ENCODE measurements around the gene ATOH8.

Gene ATOH8

DNA sequence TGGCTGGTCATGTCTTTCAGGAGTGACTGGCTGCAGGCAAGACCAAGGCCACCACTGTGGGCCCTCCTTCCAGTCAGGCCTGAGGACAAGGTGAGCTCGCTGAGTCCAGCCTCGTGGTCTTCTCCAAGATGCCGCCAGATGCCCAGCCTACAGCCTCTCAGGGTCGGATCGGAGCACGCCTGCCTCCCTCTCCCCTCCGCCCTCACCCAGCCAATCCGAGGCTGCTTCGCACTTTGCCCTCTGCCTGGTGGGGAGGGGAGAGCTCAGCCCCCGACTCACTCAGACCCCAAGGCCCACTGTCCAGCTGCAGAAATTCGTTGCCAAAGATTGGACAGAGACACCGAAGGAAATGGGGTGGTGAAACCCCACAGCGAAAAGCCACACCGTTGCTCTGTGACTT lies 33.1 kb downstream of the ATOH8 start:
- no peak for DNase-seq (ENCODE audit: low read depth)

DNA sequence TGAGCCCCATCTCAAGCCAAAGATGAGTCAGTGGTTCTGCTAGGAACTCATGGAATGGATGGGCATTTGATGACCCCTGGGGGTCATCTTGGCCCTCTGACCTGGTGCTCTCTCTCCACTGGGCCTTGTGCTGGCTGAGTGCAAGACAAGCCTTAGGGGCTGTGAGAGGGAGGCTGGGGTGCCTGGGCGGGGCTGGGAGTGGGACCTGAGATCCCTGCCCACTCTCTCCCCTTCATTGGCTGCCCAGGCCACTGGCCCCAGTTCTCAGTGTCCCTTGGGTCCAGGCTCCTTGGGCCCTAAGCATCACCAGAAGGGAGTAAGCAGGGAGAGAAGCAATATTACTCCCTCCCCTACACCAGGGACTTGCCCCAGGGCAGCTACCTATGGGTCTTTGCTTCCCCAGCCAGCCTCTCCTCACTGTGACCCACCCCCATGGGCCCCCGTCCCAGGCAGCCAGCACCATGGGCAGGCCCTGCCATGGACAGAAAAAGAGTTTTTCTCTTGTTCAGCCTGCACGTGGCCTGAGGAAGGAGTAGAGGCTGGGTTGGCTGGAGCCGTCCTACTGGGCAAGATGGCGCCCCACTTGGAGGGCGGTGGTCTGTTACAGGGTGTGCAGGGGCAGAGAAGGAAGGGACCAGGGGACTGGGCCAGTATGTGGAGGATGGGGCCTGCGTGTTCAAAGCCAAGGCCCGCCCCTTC lies 33.6 kb downstream of the ATOH8 start:
- no peak for DNase-seq (ENCODE audit: low read depth)

DNA sequence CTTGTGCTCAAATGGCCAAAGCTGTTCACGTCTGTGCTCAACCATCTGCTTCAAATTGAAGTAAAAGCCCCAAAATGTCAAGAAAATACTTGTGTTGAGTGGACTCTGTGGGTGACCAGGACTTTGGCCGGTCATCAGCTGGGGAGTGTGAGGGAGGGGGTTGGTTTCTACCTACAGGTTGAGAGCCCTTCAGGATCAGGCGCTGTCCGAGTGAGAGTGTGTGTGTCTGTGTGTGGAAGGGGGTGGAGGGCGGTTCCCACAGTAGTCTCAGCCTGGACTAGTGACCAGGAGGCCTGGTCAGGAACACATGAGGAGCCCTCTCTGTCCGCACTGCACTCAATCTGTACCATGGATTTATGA lies 34.2 kb downstream of the ATOH8 start:
- DNase-seq (ENCODE audit: low read depth), result no peak

DNA sequence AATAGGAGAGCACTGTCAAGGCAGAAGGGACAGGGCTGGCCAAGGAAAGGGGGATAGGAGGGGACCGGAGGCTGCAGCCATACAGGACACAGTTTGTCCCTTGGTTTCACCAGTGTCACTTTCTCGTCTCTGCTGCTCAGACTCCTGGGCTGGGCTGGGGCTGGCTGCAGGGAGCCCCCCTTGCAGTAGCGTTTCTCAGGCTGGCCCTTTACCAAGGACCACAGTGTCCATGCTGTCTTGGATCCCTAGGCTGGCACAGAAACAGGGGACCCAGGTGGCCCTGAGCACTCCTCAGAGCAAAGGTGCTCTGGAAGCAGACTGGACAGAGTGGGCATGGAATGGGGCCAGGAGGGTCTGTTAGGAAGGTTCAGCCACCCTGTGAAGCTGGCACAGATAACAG lies 34.8 kb downstream of the ATOH8 start:
- DNase-seq (ENCODE audit: low read depth), result no peak

DNA sequence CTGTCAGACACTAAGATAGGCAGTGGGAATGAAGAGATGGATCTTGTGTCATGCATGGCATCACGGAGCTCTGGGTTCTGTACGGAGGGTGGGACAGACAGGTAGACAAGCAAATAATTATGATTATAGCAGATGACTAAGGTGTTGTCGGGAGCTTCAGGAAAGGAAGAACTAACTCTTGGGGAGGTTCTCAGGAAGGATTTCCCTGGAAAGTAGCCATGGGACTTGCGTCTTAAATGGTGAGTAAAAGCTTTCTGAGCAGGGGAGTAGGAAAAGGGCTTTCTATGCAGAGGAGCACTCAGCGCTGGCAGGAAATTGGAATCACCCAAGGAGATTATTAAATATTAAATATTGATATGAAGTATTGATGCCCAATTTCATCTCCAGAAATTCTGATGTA lies 35.5 kb downstream of the ATOH8 start:
- DNase-seq (ENCODE audit: low read depth), result no peak

DNA sequence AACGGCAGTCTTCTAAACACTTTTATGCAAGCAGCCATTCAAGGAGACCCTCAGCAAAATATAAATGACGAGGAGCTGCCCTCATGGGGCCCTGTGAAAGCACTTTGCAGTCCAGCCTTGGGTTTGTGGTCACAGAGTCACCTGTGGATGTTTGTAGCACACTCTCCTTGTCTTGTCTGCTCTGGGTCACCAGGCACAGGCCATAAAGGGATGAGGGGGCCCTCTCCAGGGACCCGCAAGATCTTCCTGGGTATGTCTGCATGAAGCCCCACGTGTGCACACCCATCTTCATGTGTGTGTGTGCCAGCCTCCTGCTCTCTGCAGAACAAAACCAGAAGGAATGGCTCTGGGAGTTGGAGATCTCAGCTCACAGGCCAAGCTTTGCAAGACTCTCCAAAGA lies 36.2 kb downstream of the ATOH8 start:
- DNase-seq (ENCODE audit: low read depth), result no peak

DNA sequence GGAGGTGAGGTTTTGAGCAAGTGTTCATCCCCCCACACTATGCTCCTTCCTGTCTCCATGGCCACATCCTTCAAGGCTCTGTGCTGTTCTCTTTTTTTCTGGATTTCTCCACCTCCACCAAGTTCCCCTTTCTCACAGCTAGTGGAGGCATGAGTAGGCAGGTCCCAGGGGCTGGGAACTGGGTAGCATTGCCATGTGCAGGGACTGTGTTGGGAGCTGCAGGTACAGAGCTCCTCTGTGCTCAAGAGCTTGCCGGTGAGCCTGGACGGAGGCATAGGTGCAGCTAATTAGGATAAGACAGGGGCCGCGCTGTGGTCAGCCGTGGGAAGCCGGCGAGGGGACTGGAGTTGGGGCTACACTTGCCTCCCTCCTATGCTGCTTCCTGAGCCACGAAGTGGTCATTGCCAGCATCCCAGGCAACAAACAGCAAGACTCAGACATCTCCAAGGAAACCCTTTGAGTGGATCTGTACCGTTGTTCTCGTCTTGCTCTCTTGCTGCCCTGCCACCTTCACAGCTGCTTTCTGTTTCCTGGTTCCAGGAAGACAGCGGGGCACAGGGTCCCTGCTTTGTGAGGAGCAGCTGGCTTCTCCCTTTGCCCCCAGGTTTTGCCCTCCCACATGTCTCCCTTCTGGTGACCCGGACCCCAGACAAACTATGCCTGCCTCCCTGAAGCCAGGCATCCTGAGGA lies 36.9 kb downstream of the ATOH8 start:
- DNase-seq (ENCODE audit: low read depth), result no peak

DNA sequence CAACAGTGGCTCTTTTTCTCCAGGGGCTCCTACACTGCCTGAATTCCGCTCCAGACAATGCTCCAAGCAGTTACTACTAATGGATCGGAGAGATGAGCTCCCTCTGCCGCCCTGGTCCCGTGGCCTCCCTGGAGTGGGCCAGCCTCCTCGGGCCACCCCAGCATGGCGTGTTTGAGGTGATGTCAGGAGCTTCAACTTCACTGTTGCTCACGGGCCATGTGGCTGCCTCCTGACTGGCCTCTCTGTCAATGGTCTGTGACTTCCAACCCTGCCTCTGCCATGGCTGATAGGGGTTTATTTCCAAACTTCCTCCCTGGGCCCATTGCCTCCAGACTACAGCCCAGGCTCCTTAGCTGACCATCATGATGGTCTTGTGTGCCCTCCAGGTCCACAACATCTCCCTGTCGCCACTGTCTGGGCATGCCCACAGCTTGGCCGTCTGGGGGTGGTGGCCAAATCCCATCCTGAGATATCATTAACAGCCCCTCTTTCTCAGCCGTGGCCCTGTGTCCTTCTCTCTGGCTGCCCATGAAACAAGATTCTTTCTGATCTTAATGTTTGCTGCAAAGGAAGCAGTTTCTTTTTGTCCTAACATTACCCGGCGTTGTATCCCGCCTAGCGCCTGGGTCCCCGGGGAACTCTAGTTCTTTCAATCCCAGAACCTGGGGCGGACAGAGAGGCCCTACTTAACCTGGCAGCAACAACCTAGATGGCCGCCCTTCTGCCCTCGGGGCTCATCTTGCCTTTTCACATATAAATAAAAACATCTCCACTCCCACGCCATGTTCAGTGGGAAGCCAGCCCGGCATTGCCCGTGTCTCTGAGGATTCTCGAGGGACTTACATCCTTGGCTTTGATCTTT lies 38.1 kb downstream of the ATOH8 start:
- DNase-seq (ENCODE audit: low read depth), result no peak

DNA sequence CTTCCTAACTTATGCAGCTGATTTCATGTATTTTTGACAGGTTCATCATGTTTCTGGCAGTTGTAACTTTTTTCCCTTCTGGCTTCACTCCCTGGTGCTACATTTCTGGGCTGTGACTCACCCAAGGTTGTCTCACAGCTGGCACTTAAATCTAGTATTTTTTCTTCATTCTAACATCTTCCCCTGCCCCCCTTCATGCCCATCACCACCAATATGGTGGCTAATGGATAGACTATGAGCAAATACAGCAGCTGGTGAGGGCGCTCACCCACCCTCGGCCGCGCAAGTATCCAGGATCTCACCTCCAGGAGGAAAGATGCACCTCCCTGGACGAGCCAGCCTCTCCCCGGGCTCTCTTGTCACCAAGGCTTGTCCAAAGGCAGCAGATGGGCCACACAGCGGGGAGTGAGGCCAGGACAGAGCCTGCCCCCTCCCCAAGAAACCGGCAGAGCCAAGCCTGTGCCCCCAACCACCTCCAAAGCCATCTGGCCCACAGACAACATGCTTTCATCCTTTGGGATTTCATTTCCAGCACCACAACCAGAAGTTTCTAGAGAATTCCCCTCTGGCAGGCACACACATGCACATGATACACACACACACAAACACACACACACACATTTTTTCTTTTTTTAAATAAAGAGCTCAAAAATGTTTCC lies 39.1 kb downstream of the ATOH8 start:
- DNase-seq (ENCODE audit: low read depth), result peak; percentile 88

DNA sequence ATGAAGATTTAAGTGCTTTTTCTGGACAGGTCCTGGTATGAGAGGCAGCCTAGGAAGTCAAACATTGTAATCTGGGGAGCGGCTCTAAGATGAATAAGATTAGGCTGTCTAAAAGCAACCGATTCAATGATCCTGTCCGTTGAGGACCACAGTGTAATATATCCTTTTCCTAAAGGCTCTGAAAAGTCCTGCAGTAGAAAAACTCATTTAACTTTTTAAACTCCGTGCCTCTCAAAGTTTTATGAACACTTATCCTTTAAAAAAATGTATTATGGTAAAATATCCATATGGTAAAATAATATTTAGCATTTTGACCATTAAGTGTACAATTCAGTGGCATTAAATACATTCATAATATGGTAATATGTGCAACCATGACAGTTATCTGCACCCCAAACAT lies 39.8 kb downstream of the ATOH8 start:
- DNase-seq (ENCODE audit: low read depth), result no peak

DNA sequence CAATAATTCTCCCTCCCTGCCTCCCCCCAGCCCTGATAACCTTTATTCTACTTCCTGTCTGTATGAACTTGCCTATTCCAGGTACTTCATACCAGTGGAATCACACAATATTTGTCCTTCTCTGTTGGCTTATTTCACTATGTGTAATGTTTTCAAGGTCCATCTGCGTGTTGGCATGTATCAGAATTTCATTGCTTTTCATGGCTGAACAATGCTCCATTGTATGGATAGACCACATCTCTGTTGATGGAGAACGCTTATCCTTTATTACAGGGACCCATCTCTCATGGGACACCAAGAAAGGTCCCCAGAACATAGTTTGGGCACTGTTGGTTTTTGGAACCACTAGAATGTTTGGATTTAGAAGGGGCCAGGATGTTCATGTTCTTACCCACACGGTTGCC lies 40.2 kb downstream of the ATOH8 start:
- no peak for DNase-seq (ENCODE audit: low read depth)

DNA sequence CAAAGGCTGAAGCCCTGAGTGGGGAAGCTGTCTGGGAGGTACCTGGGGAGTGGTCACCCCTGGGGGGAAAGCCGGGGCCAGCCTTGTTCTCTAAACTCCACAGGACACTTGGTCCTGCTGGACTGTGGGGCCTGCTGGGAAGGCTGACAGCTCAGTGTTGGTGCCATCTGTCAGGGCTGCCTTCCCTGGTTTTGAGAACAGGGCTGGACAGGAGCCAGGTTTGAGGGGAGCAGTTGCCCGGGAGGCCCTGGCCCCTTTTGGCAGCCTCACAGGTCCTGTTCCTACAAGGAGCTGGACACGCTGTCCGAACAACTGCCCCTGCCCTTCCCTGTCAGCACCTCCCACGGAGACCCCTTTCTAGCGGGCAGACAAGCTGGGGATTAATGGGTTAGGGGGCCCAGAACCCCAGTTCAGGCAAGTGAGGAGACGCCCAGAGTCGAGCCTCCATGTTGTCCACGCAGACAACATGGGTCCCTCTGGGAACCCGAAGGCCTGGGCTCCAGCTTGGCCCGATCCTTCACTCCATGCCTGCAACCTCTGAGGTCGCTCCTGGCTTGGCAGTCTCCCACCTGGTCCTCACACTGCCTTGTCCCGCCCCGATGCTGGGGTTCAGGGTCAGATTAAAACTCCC lies 40.8 kb downstream of the ATOH8 start:
- no peak for DNase-seq (ENCODE audit: low read depth)

DNA sequence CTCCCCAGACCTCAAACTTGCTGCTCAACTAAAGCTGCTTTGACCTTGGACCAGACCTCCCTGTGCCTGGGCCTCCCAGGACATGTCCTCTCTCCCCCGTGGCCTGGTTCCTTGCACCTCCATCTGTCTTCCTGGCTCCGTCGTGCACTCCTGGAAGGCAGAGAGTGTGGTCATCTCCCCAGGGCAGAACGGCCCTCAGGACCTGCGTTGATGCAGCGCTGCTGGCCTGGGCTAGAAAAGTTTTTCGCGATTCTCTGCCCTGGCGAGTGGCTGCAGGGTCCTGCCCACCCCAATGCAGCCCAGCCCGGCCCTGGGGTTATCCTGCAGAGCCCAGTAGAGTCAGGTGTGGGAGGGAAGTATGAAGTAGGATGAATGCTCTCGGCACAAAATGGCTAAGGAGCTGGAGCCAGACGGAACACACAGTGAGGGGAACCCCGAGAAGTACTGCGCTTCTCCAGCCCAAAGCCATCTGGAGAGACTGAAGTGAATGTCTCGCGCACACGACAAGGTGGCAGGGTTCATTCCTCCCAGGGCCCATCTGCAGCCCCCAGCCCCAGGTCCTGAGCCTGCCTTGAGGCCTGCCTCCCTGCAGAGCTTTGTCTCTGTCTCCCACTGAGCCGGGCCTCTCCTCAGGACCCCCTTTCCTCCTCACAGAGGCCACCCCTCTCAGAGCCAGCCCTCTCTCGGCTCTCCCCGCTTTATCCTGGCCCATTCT lies 41.7 kb downstream of the ATOH8 start:
- DNase-seq (ENCODE audit: low read depth), result no peak

DNA sequence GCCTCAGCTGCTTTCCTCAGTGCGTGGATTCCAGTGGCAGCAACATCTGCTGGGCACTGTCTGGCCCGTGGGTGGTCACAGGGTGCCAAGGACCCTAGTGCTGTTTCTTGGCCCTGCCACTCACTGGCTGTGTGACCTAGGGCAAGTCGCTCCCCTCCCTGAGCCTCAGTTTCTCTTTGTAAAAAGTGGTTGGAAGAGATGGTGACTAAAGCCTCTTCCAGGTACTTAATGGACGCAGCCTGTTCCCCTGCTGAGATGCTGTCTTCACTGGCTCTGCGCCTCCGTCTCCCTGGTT lies 42.2 kb downstream of the ATOH8 start:
- DNase-seq (ENCODE audit: low read depth), result no peak

DNA sequence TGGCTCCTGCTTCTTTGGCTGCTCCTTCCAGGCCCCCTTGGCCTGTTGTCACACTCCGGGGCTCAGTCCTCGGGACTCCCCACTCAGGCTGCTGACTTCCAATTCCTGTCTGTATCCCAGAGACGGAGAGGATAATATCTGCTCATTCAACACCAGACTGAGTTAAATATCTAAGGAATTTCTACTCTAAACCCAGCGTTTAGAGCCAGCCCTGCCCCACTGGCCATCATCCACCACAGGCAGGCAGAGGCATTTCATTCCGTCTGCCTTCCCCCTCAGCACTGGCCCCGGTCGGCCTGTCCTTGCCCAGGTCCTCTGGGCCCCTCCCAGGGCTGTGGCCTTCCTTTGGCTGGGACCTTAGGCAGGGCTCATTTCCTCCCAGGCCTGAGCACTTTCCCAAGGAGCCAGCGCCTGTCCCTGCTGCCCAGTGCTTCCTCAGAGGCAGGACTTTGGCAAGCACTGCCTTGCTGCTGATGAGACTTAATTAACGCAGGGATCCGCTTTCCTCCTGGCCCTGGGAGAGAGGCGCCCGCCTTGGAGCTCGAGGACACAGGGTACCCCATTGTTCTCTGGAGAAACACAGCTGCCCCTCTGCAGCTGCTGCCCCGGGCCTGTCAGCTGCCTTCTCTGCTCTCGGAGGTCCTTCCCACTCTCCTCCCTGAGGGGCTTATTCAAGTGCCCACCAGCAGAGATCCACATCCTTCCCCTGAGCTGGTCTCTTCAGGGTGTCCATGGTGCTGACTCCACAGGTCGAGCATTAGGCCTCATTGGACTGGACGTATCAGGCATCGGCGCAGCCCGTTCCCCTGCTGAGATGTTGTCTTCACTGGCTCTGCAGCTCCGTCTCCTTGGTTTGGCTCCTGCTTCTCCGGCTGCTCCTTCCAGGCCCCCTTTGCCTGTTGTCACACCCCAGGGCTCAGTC lies 42.8 kb downstream of the ATOH8 start:
- DNase-seq (ENCODE audit: low read depth), result peak; percentile 35

DNA sequence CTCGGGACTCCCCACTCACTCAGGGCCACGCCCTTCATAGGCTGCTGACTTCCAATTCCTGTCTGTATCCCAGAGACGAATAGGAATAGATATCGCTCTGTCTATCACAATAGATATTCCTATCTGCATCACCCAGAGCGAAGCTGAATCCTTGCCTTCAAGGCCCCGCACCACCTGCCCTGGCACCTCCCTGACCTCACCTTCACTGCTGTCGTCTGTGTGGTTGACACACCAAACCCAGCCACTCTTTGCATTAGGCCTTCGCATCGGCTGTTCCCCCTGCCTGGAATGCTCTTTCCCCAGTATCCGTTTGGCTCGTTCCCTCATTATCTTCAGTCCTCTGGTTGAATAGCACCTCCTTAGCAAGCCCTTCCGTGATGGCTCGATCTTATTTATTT lies 43.5 kb downstream of the ATOH8 start:
- DNase-seq (ENCODE audit: low read depth), result no peak

DNA sequence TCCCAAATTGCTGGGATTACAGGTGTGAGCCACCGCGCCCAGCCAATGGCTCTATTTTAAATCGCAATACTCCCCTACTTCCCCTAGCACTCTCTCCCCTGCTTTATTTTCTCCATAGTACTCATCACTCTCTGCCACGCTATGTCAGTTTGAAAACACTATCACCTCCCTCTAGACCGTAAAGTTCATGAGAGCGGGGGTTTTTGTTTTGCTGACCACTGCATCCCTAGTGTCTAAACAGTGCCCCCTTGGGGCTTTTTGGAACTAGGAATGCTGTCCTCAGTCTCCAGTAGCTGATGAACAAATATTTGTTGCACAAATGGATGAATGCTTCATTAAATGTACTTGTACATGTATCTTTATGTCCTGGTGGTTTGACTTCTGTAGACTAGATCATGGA lies 44.1 kb downstream of the ATOH8 start:
- peak; percentile 60 for DNase-seq (ENCODE audit: low read depth)

DNA sequence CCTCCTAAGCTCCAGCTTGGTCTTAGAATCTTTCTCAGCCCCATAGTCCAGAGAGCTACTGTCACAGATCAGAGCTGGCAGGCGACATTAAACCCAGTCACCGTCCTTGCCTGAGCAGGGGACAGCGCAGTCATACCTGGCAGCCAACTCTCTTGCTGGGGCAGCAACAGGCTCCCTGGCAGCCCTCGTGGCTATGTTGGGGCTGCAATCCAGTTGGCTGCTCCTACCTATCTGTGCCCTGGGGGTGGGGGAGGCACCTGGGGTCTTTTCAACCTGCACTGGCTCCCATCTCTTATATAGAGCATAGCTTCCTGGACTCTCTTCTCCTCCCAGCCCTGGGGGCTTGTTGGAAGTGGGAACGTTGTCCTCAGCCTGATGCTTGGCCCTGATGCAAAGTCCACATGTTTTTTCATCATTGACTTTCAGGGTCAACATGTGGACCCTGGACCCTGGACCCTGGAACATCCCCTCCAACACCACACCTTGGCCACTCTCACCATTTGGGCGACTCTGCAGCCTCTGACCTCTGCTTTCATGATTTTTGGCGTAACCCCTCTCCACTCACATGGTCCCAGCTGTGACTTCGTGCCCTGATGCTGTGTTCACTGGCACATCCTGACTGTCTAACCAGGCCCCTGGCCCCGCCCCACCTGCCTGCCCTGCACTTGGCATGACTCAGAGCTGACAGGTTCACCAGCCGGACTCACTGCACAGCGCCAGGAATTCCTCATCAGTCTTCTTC lies 45.6 kb downstream of the ATOH8 start:
- DNase-seq (ENCODE audit: low read depth), result no peak

DNA sequence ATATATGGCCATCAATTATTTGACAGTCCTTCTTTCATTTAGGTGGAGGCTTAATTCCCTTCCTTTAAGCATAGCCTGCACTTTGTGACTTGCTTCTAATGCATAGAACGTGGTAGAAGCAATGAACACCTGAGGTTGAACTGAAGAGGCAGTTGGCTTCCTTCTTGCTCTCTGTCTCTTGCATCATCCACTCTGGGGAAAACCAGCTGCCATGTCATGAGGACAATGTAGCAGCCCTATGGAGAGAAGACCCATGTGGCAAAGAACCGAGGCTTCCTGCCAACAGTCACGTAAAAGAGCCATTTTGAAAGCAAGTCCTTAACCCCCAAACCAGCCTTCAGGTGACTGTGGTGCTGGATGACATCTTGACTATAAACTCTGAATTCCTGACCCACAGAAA lies 46.8 kb downstream of the ATOH8 start:
- no peak for DNase-seq (ENCODE audit: low read depth)

DNA sequence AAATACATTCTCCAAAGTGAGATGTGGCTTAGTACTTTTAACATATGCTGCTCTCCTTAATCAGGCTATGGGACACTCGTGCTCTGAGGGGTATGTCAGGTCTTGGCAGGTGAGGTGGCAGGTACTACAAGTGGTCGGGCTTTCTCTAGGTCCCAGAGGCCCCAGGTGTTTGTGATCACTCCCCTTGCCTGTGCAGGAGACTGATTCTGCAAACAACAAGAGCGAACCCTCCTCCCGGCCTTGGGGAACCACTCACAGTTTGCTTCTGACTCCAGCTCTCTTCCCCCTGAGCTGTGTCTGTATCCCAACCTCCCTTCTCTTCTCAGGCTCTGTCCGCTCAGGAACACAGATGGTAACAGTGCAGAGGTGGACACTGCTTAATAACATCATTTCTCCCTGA lies 48.1 kb downstream of the ATOH8 start:
- DNase-seq (ENCODE audit: low read depth), result no peak
